Stimulated activated CD4-positive, alpha-beta T cell treated with anti-CD3 and anti-CD28 coated beads, Interleukin-4, amount 100 ng/mL, for 4 hours (primary cell): Measurements from ENCODE around the gene THBS3.

Source experiments
- DNase-seq, 2 experiments: peaks; one replicate each; pipeline ENCODE4 v3.0.0-alpha.2; 2020

The THBS3 gene

DNA sequence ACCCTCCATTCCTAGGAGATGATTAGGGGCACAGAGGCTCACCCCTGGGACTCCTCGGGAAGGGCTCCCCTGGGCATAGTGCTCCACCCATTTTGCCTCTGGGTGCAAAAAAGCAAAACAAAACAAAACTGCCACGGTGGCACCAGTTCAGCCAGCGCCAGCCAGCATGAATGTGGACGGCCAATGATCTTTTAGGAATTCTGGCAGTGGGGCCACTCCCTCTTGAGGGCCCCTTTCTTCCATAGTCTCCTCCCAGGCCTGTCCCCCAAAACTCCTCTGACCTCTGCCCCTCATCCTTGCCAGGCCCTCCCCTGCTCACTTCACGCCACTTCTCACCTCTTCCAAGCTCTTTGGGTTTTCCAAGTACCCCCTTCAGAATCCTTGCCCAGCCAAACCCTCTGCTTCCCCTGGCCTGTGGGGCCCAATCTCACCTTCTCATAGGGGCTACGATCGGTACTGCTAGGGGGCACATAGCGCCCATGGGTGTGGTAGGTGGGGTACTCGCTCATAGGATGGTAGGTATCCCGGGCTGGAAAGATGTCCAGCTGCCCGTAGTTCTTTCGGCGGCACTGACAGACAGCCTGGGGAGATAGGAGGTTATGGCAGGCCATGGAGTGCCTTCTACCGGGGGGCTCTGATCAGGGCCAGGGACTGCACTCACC, 20.8 kb downstream of the THBS3 start:
- no peak for DNase-seq

DNA sequence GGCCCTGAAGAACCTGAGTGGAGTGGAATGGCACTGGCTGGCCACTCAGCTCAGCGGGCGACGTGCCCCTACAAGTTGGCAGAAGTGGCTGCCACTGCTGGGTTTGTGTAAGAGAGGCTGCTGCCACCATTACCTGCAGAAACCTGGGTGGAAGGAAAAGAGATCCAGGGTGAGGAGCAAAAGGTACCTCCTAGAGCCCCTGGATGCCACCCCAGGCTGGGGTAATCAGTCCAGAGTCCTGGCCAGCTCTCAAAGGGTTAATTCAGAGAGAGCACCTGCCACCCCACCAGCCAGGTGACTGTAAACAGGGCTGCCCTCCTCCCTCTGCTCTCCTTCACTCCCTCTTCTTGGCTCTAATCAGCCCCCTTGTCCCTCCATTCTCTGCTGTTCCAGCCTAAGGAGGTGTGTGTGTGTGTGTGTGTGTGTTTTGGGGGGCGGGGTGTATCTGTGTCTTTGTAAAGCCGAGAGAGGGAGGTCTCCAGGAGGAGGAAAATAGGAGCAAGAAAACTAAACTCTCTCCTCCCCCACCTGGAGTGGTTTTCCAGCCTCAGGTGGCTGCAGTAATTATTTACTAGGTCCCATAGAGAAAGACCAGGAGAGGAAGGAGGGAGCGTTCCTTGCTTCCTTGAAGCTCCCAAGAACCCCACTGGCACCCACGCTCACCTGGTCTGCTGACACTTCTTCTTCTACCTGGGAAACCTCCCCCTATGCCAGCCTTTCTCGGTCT, 21.5 kb downstream of the THBS3 start:
- no peak for DNase-seq

GRCh38 chr1:155185783-155186066, 22.0 kb downstream of the THBS3 start:
- no peak for DNase-seq

GRCh38 chr1:155184835-155185782, 22.6 kb downstream of the THBS3 start:
- DNase-seq: no peak

DNA sequence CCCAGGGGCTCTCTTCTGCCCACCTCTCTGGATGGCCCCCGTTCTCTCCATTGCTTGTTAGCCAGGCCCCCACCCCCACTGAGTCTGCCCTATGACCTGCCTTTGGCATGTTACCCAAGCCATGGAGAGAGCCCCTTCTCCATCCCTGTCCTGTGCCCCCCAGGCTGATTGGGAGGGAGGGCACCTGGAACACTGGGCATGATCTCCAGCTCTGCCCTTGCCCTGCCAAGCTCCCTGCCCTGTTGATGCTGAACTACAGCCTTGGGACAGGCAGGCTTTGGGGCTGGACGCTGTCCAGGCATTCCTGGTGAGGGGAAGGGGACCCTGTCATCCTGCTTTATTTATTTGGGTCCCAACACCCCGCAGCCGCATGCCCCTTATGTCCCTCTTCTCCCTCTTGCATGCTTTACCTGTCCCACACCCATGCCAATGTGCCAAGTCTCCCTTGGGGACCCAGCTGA, 23.3 kb downstream of the THBS3 start:
- DNase-seq: no peak

DNA sequence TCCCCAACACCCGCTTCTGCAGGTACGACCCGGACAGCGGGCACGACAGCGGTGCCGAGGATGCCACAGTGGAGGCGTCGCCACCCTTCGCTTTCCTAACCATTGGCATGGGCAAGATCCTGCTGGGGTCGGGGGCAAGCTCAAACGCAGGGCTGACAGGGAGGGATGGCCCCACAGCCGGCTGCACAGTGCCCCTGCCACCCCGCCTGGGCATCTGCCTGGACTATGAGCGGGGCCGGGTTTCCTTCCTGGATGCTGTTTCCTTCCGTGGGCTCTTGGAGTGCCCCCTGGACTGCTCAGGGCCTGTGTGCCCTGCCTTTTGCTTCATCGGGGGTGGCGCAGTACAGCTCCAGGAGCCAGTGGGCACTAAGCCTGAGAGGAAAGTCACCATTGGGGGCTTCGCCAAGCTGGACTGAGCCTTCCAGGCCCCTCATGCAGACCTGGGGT, 23.9 kb downstream of the THBS3 start:
- no peak for DNase-seq

DNA sequence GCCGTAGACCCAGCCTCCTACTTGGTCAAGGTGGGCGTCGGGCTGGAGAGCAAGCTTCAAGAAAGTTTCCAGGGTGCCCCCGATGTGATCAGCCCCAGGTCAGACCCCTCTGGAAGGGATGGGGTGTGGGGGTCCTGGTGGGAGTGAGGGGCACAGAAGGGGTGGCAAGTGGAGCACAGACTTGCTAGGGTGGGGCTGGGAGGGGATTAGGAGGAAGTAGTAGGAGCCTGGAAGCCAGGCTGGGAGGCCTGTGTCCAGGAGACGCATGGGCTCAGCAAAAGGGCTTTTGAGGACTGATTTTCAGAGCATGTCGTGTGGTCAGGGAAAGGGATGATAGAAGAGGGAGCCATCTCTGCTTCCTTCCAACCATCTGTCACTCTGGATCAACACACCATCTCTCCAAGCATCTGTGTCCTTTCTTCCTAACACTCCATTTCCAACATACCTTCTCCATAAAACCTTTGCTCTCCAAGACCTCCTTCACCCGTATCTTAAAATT, 25.6 kb downstream of the THBS3 start:
- no peak for DNase-seq

GRCh38 chr1:155181371-155182051, 26.2 kb downstream of the THBS3 start:
- no peak for DNase-seq

DNA sequence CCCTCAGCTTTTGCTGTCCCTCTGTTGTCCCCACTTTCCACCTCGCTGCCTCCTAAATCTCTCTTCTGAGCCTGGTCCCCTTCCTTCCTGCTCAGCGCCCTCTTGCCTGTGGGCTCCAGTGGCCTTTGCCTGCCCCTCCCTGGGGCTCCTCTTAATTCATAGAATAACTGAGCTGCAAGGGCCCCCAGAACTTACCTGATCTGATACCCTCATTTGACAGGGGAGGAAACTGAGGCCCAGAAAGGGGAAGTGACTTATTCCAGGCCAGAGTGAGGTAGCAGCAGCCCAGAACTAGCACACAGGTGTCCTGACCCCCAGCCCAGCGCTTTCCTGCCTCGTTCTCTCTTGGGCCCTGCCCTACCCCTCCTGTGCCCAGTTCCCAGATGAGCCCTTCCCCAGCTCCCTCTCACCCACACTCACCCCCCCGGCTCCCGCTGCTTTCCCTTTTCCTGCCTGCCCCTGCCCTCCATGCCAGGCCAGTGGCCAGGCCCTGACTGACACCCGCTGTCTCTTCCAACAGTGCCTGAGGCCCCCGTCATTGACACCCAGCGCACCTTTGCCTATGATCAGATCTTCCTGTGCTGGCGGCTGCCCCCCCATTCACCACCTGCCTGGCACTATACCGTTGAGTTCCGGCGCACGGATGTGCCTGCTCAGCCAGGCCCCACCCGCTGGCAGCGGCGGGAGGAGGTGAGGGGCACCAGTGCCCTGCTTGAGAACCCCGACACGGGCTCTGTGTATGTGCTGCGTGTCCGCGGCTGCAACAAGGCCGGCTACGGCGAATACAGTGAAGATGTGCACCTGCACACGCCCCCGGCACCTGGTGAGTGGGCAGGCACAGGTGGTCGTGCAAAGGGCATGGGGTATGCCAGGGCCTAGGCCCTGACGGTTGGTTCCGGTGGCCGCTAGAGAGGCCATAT, 28.3 kb downstream of the THBS3 start:
- DNase-seq: no peak

GRCh38 chr1:155178441-155179111, 29.1 kb downstream of the THBS3 start:
- DNase-seq: no peak

GRCh38 chr1:155177918-155178281, 29.8 kb downstream of the THBS3 start:
- DNase-seq: no peak

- DNase-seq: no peak
Measured at GRCh38 chr1:155177192-155177917, 30.3 kb downstream of the THBS3 start.

DNA sequence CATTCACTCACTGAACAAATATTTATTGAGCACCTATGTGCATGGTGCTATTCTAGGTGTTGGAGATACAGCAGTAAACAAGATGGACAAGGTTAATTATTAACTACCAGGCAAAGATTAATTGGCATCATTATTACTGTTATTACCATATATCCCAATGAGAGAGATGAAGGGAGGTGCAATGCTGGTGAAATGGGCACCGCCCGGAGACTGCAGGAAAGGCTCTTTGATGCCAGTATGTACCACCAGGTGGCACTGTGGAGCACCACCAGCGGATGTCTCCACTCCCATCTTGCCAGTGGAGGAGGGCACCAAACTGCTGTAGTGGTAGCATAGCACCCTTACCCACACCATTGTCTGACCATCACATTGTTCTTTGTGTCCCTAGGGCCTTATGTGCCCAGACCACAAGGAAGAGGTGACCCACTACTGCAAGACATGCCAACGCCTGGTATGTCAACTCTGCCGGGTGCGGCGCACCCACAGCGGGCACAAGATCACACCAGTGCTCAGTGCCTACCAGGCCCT, 31.1 kb downstream of the THBS3 start:
- DNase-seq: peak; percentile 76 to 85

GRCh38 chr1:155175927-155176371, 31.7 kb downstream of the THBS3 start:
- DNase-seq: no peak

DNA sequence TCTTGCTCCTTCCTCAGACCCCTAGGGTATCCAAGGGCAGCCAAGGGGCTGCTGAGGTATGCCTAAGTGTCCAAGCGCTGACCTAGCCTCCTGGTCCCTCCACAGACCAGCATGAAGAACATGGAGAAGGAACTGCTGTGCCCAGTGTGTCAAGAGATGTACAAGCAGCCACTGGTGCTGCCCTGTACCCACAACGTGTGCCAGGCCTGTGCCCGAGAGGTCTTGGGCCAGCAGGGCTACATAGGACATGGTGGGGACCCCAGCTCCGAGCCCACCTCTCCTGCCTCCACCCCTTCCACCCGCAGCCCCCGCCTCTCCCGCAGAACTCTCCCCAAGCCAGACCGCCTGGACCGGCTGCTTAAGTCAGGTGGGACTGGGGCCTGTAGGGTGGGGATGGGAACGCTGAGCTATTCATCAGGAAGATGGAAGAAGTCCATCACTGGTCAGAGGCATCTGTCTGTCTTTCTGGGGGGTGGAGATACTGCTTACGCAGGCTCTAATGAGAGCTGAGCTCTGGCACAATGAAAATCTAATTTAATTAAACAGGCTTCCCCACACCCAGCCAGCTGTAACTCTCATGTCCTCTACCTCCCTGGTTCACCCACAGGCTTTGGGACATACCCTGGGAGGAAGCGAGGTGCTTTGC, 32.3 kb downstream of the THBS3 start:
- DNase-seq: no peak

- DNase-seq: peak; percentile 43 to 45
Measured at GRCh38 chr1:155174324-155175280, 33.1 kb downstream of the THBS3 start.

DNA sequence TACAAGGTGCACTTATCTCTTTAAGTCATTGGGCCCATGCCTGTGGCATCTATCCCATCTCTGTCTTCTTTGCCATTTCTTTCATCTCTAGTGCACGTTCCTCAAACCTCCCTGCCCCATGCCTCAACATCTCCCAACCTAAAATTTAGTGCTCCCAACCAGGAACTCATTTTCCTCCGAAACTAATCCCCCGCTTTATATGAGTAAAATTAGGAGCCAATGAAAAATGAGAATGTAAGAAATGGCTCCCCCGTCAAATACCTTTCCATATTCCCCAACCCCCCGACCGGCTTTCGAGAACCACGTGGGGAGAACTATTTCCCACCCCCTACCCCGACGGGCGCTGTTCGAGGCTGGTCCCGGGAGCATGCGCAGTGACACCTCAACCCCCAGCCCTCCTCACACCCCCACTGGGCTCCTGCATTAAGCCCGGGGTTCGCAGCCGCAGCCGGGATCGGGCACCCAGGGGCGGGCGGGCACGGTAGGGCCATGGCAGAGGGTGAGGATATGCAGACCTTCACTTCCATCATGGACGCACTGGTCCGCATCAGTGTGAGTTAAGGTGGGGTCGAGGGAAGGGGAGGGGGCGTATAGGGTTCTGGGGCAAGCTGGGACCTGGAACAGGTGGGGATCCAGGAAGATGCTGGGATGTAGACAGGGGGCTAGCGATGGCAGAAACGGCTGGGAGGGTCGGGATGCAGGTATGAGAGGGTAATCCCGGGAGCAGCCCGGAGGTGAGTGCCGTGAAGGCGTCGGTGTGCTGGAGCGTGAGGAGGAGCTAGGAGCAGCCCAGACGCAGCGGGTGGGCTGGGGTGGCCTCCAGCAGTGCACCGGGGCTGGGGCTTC, 34.0 kb downstream of the THBS3 start, which contains the start of gene TRIM46:
Gene TRIM46 (plus strand): TSS at position 372 of the 846 bp plus-strand sequence. CDS start 118 bp downstream, at position 490.
- peak; percentile 73 to 76 for DNase-seq
